H9 (cell line): ENCODE data around the gene BAHD1. TPM values are rescaled to one million over a fixed set of nuclear protein-coding genes. Genes with fewer than 3 reads are reported as not detected.

Experiments used
- DNase-seq: peaks from one replicate; pipeline ENCODE4 v3.0.0-alpha.2; 2017
- H2AFZ ChIP-seq: one replicate; pipeline ENCODE4 v1.6.1; 2013; ENCODE audit warnings: mild to moderate bottlenecking, low read length, control low read depth, moderate library complexity
- H2AK5ac ChIP-seq: 2 replicates; pipeline ENCODE4 v1.6.1; 2013; ENCODE audit warnings: low read length, control low read depth, mixed read lengths; ENCODE audit not compliant: insufficient read length
- H2BK120ac ChIP-seq: one replicate; pipeline ENCODE4 v1.6.1; 2013; ENCODE audit warnings: low read depth, mild to moderate bottlenecking, low read length, control low read depth, inconsistent platforms; ENCODE audit not compliant: poor library complexity, severe bottlenecking
- H2BK12ac ChIP-seq: 2 replicates; pipeline ENCODE4 v1.6.1; 2013; ENCODE audit warnings: low read length, control low read depth, mixed read lengths, low read depth; ENCODE audit not compliant: insufficient read length
- H2BK15ac ChIP-seq: 2 replicates; pipeline ENCODE4 v1.6.1; 2013; ENCODE audit warnings: low read depth, low read length, control low read depth
- H2BK20ac ChIP-seq: one replicate; pipeline ENCODE4 v1.6.1; 2013; ENCODE audit warnings: low read depth, mild to moderate bottlenecking, low read length, control low read depth, inconsistent platforms; ENCODE audit not compliant: poor library complexity, severe bottlenecking
- H2BK5ac ChIP-seq: 2 replicates; pipeline ENCODE4 v1.6.1; 2013; ENCODE audit warnings: low read length, control low read depth, mixed read lengths; ENCODE audit not compliant: insufficient read length
- H3K14ac ChIP-seq: 2 replicates; pipeline ENCODE4 v1.6.1; 2013; ENCODE audit warnings: low read length, control low read depth; ENCODE audit not compliant: insufficient read depth
- H3K18ac ChIP-seq: 2 replicates; pipeline ENCODE4 v1.6.1; 2013; ENCODE audit warnings: low read depth, mild to moderate bottlenecking, mixed read lengths, low read length, control low read depth; ENCODE audit not compliant: insufficient read length
- H3K23ac ChIP-seq: 2 replicates; pipeline ENCODE4 v1.6.1; 2013; ENCODE audit warnings: low read length, control low read depth, mixed read lengths, low read depth; ENCODE audit not compliant: insufficient read length
- H3K23me2 ChIP-seq: 2 replicates; pipeline ENCODE4 v1.6.1; 2013; ENCODE audit warnings: low read depth, mild to moderate bottlenecking, mixed read lengths, low read length, control low read depth; ENCODE audit not compliant: insufficient read length, poor library complexity, severe bottlenecking
- H3K27ac ChIP-seq: 2 replicates; pipeline ENCODE4 v1.5.1; 2013; ENCODE audit warnings: low read length, control low read depth, mixed read lengths, low read depth; ENCODE audit not compliant: insufficient read length
- H3K27me3 ChIP-seq: 2 replicates; pipeline ENCODE4 v1.6.1; 2013; ENCODE audit warnings: low read length, control low read depth, inconsistent platforms; ENCODE audit not compliant: insufficient read depth
- H3K4ac ChIP-seq: 2 replicates; pipeline ENCODE4 v1.6.1; 2013; ENCODE audit warnings: low read depth, mild to moderate bottlenecking, control low read depth, inconsistent platforms, low read length, moderate library complexity
- H3K4me1 ChIP-seq: 2 replicates; pipeline ENCODE4 v1.6.1; 2013; ENCODE audit warnings: low read length, control low read depth, inconsistent platforms; ENCODE audit not compliant: insufficient read depth
- H3K4me2 ChIP-seq: 2 replicates; pipeline ENCODE4 v1.6.1; 2013; ENCODE audit warnings: low read length, control low read depth, mixed read lengths; ENCODE audit not compliant: insufficient read length, insufficient read depth
- H3K56ac ChIP-seq: 2 replicates; pipeline ENCODE4 v1.6.1; 2013; ENCODE audit warnings: low read depth, mild to moderate bottlenecking, mixed read lengths, low read length, control low read depth; ENCODE audit not compliant: insufficient read length
- H3K79me1 ChIP-seq: 2 replicates; pipeline ENCODE4 v1.6.1; 2013; ENCODE audit warnings: low read depth, mild to moderate bottlenecking, moderate library complexity, low read length, control low read depth, inconsistent platforms; ENCODE audit not compliant: insufficient read depth, poor library complexity, severe bottlenecking
- H3K79me2 ChIP-seq: 2 replicates; pipeline ENCODE4 v1.6.1; 2013; ENCODE audit warnings: low read length, control low read depth, inconsistent platforms; ENCODE audit not compliant: insufficient read depth
- H3K9ac ChIP-seq: 2 replicates; pipeline ENCODE4 v1.6.1; 2013; ENCODE audit warnings: low read length, control low read depth, mixed read lengths; ENCODE audit not compliant: insufficient read length; ENCODE audit errors: extremely low read depth
- H3K9me3 ChIP-seq: one replicate; pipeline ENCODE4 v1.6.1; 2013; ENCODE audit warnings: low read depth, low read length, inconsistent platforms; ENCODE audit not compliant: control insufficient read depth
- H3T11ph ChIP-seq: one replicate; pipeline ENCODE4 v1.6.1; 2013; ENCODE audit warnings: mild to moderate bottlenecking, low read length, control low read depth, inconsistent platforms
- H4K20me1 ChIP-seq: one replicate; pipeline ENCODE4 v1.6.1; 2013; ENCODE audit not compliant: control insufficient read depth, insufficient read length, insufficient read depth
- H4K5ac ChIP-seq: 2 replicates; pipeline ENCODE4 v1.6.1; 2013; ENCODE audit warnings: low read depth, mild to moderate bottlenecking, mixed read lengths, low read length, control low read depth; ENCODE audit not compliant: insufficient read length
- H4K8ac ChIP-seq: replicated peaks from 2 replicates; pipeline ENCODE4 v1.6.1; 2013; ENCODE audit warnings: low read length, control low read depth, mixed read lengths, low read depth; ENCODE audit not compliant: insufficient read length
- H4K91ac ChIP-seq: 2 replicates; pipeline ENCODE4 v1.6.1; 2013; ENCODE audit warnings: low read depth, mild to moderate bottlenecking, moderate library complexity, mixed read lengths, low read length, control low read depth; ENCODE audit not compliant: insufficient read length
- H3K27ac Mint-ChIP-seq, 3 experiments: 2 replicates in 2 of 3; 3 replicates in 1 of 3; pipeline ENCODE4 v1.8.0; 2020 to 2021; ENCODE audit warnings: mixed read lengths in 3 of 3, mild to moderate bottlenecking in 1 of 3, moderate library complexity in 1 of 3
- H3K27me3 Mint-ChIP-seq: 2 replicates; pipeline ENCODE4 v1.8.0; 2021; ENCODE audit warnings: low read depth, mild to moderate bottlenecking, moderate library complexity, mixed read lengths
- H3K36me3 Mint-ChIP-seq, 3 experiments: 2 replicates in 2 of 3; 3 replicates in 1 of 3; pipeline ENCODE4 v1.8.0; 2020 to 2021; ENCODE audit warnings: low read depth in 3 of 3, mixed read lengths in 3 of 3; ENCODE audit not compliant: insufficient read depth in 1 of 3
- H3K4me1 Mint-ChIP-seq, 2 experiments: 2 replicates each; pipeline ENCODE4 v1.8.0; 2020; ENCODE audit warnings: mixed read lengths in 2 of 2
- H3K4me3 Mint-ChIP-seq, 2 experiments: 2 replicates in 1 of 2; 3 replicates in 1 of 2; pipeline ENCODE4 v1.8.0; 2020 to 2021; ENCODE audit warnings: mild to moderate bottlenecking in 2 of 2, mixed read lengths in 2 of 2, moderate library complexity in 1 of 2
- H3K9me3 Mint-ChIP-seq, 2 experiments: 2 replicates in 1 of 2; 3 replicates in 1 of 2; pipeline ENCODE4 v1.8.0; 2020; ENCODE audit warnings: mild to moderate bottlenecking in 2 of 2, mixed read lengths in 2 of 2, moderate library complexity in 1 of 2
- CTCF ChIP-seq: fragments of 200-600 bp; sonication (generic); conservative IDR thresholded peaks from 3 replicates; pipeline ENCODE4 v1.8.0; 2021; ENCODE audit warnings: antibody characterized with exemption, mild to moderate bottlenecking
- WGBS: extraction: QIAGEN DNeasy Blood & Tissue Kit; methylation state at CpG from one replicate; pipeline ENCODE4 v1.1.7; 2013; ENCODE audit warnings: missing lambda C conversion rate, low lambda C conversion rate, mixed read lengths; ENCODE audit not compliant: insufficient read length; ENCODE audit errors: extremely low coverage; 5-methylcytosine and 5-hydroxymethylcytosine counted together
- total RNA-seq: library from RNA; stranded (reverse); gene quantifications from 2 replicates; pipeline ENCODE4 v1.2.1, GENCODE V29; 2021

BAHD1 gene
- total RNA-seq, 1 experiment from 2014 or later: 54.1 TPM

GRCh38 chr15:40466426-40467260 lies 25.9 kb downstream of the BAHD1 start:
- Histone ChIP-seq H3K23me2 (peaks cover 7% of the 10 kb centered on the region), H3K4me1 (no peaks in the 10 kb centered on the region; the same call in 1 of the 2 replicates), H4K91ac (no peak overlapping the region), H3K27ac (no peak overlapping the region), H3K4ac (no peak overlapping the region), H3K18ac (no peak overlapping the region), H3K56ac (no peak overlapping the region), H4K20me1 (peaks cover 2% of the 10 kb centered on the region), H2BK120ac (no peak overlapping the region), H2BK5ac (no peak overlapping the region), H4K8ac (no peak overlapping the region), H3K79me2 (no peaks in the 10 kb centered on the region), H3K4me2 (no peak overlapping the region), H3K9ac (no peak overlapping the region), H2BK12ac (no peak overlapping the region), H3K79me1 (no peaks in the 10 kb centered on the region), H3K14ac (no peak overlapping the region; the same call in 1 of the 2 replicates), H2BK20ac (no peak overlapping the region), H3T11ph (no peak overlapping the region), H3K27me3 (no peaks in the 10 kb centered on the region), H4K5ac (no peak overlapping the region), H3K23ac (no peak overlapping the region), H3K9me3 (no peaks in the 10 kb centered on the region), H2BK15ac (no peak overlapping the region), H2AK5ac (no peak overlapping the region), H2AFZ (no peak overlapping the region)
- Mint-ChIP-seq H3K27ac (peak overlapping the region in 2 of 3 experiments; percentile 39 to 75; a peak in 1 of 7 replicates), H3K4me3 (no peak overlapping the region; a peak in 1 of 5 replicates), H3K4me1 (peaks cover 8 to 12% of the 10 kb centered on the region in 2 experiments), H3K9me3 (no peaks in the 10 kb centered on the region), H3K36me3 (peaks cover 23 to 52% (median 49%) of the 10 kb centered on the region in 3 experiments; a peak in 6 of 7 replicates), H3K27me3 (no peaks in the 10 kb centered on the region)
- DNase-seq: no peak
- no CpG with 5 or more reads among the region's 7 CpGs for WGBS
- TF ChIP-seq CTCF: no peak
